ENCODE measurements around the gene MAPK8IP2. TPM values are rescaled to one million over a fixed set of nuclear protein-coding genes. Genes with fewer than 3 reads are reported as not detected.

MAPK8IP2 gene
- total RNA-seq, 1 experiment from 2014 or later = 0.79 TPM

DNA sequence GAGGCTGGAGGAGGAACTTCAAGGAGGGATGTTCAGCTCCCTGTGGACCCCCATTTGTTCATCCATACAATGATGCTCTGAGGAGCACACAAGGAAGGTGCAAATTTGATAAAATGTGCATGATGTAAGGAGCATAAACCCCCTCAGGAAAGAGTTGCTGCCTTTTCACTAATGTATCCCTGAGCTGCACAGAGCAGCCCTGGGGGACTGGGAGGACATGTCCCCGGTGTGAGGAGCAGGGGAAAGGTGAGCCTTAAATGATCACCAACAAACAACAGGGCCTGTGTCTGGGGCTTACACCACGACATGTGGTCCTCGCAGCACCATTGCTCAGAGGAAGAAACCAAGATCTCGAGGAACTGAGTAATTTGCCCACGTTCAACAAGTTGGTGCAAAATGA, 3.5 kb upstream of the MAPK8IP2 start:
- POLR2A ChIA-PET (ENCODE audit: unreplicated experiment) = interaction anchor here (0.5 kb wide), 1 partner anchor 89 kb away, joined by 5 read pairs; the partner anchor contains the start of gene NCAPH2
- peaks cover 21% of the 10 kb centered on the region for H3K27me3 ChIP-seq (ENCODE audit: insufficient read depth, low read depth)
- CTCF ChIA-PET = interaction anchor here (0.6 kb wide), 1 partner anchor 106 kb away, joined by 3 read pairs; no protein-coding TSS in a partner anchor

DNA sequence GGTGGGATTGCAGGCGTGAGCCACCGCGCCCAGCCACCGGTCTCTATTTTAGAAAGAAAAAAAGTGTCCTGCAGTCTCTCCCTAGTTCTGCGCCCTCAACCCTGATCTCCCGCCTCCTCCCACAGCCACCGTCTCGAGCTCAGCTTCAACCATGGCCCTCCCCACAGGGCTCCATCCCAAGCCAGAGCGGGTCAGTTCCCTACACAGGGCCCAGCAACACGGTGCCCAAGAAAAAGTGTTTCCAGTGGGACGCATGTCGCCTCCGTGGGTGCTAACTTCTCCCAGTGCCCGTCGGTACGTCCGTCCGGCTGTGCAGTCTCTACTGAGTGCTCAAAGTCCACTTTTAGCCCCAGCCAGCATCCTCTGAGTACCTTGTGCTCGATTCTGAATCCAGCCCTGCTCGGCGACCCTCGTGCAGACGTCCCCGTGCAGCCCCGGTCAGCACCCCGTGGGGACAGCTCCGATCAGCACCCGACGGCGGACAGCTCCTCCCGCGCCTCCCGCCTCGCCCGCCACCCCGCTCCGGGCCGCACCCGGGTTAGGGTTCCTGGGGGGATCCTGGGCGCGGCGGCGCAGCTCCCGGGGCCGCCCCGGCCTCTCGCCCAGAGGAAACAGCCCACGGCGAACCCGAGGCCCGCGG, 657 bp upstream of the MAPK8IP2 start:
- Histone ChIP-seq H4K20me1 (ENCODE audit: insufficient read depth) (no peaks in the 10 kb centered on the region), H3K9me2 (ENCODE audit: insufficient read depth) (no peaks in the 10 kb centered on the region), H3K36me3 (ENCODE audit: low read depth) (no peaks in the 10 kb centered on the region), H3K4me2 (peak overlapping the region; percentile 44), H3K4me3 (no peak overlapping the region), H3K27ac (no peak overlapping the region), H3K9me3 (ENCODE audit: insufficient read depth, low read depth) (no peaks in the 10 kb centered on the region), H3K4me1 (replicated peaks; ENCODE audit: insufficient read depth) (no peaks in the 10 kb centered on the region), H3K79me2 (ENCODE audit: low read depth) (no peaks in the 10 kb centered on the region), H2AFZ (no peak overlapping the region), H3F3A (ENCODE audit: insufficient read depth, low read depth) (peaks cover 17% of the 10 kb centered on the region; the same call in 1 of the 2 replicates), H3K27me3 (ENCODE audit: insufficient read depth, low read depth) (peaks cover 39% of the 10 kb centered on the region)
- no TSS peak for BruUV-seq (replicated peaks)
- CTCF ChIA-PET = interaction anchor here (0.7 kb wide), 1 partner anchor 66 kb away, joined by 3 read pairs; no protein-coding TSS in a partner anchor
- DNase-seq = peak in 1 of 2 experiments; percentile 61
- POLR2A ChIA-PET (ENCODE audit: unreplicated experiment) = no interaction called here
- intact Hi-C loops (cut with micrococcal nuclease; ENCODE audit: unreplicated experiment) = no loop called here
- peak; percentile 83; the same call in 1 of the 2 replicates for TF ChIP-seq EZH2 (IDR thresholded peaks at IDR 0.05; ENCODE audit: low read depth)
- TF ChIP-seq, protein P1, sequence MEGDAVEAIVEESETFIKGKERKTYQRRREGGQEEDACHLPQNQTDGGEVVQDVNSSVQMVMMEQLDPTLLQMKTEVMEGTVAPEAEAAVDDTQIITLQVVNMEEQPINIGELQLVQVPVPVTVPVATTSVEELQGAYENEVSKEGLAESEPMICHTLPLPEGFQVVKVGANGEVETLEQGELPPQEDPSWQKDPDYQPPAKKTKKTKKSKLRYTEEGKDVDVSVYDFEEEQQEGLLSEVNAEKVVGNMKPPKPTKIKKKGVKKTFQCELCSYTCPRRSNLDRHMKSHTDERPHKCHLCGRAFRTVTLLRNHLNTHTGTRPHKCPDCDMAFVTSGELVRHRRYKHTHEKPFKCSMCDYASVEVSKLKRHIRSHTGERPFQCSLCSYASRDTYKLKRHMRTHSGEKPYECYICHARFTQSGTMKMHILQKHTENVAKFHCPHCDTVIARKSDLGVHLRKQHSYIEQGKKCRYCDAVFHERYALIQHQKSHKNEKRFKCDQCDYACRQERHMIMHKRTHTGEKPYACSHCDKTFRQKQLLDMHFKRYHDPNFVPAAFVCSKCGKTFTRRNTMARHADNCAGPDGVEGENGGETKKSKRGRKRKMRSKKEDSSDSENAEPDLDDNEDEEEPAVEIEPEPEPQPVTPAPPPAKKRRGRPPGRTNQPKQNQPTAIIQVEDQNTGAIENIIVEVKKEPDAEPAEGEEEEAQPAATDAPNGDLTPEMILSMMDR (conservative IDR thresholded peaks at IDR 0.05) = no peak

More for the DNA sequence above, 3.5 kb upstream of the MAPK8IP2 start:
- H3K27ac ChIP-seq = no peak overlapping the region
- DNase-seq = no peak
- H3K4me1 ChIP-seq (replicated peaks; ENCODE audit: insufficient read depth) = no peaks in the 10 kb centered on the region
- no peaks in the 10 kb centered on the region for H4K20me1 ChIP-seq (ENCODE audit: insufficient read depth)
- H2AFZ ChIP-seq = no peak overlapping the region
- no peak overlapping the region for H3K4me3 ChIP-seq
- H3K79me2 ChIP-seq (ENCODE audit: low read depth) = no peaks in the 10 kb centered on the region
- no TSS peak for BruUV-seq (replicated peaks)
- H3F3A ChIP-seq (ENCODE audit: insufficient read depth, low read depth) = peaks cover 7% of the 10 kb centered on the region; the same call in 1 of the 2 replicates
- intact Hi-C loops (cut with micrococcal nuclease; ENCODE audit: unreplicated experiment) = no loop called here
- no peaks in the 10 kb centered on the region for H3K9me2 ChIP-seq (ENCODE audit: insufficient read depth)
- no peaks in the 10 kb centered on the region for H3K9me3 ChIP-seq (ENCODE audit: insufficient read depth, low read depth)
- H3K36me3 ChIP-seq (ENCODE audit: low read depth) = no peaks in the 10 kb centered on the region
- TF ChIP-seq, protein P1 (conservative IDR thresholded peaks at IDR 0.05) = no peak
- H3K4me2 ChIP-seq = no peak overlapping the region

DNA sequence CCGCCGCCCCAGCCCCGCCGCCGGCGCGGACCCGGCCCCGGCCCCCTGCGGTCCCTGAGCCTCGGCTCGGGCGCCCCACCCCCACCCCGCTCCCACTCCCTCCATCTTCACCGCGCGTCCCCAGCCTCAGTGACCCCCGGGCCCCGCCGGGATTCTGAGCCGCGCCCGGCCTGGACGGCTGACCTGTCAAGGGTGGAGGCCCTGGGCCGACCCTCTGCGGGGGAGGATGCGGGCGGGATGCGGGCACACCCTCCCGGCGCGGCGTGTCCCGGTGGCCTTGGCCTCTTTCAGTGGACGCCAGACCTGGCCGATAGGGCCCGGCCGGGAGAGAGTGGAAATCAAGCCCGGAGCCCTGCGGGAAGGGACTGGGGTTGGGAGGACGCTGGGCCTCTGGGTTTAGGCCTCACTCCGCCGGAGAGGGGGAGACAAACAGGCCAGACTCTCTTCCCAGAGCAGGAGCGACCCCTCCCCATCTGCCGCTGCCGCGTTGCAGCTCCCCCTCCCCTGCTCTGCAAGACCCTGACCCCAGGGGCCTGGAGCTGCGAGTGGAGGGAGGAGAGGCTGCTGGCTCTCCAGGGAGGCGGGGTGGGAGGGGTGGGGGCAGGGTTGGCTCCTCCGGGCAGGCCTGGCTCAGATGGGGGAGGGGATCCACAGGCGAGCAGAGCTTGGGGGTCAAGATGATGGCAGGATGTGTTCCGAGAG, 525 bp downstream of the MAPK8IP2 start:
- Histone ChIP-seq H3K9me3 (ENCODE audit: insufficient read depth, low read depth) (no peaks in the 10 kb centered on the region), H3K36me3 (ENCODE audit: low read depth) (no peaks in the 10 kb centered on the region), H3F3A (ENCODE audit: insufficient read depth, low read depth) (peaks cover 17% of the 10 kb centered on the region; the same call in 1 of the 2 replicates), H4K20me1 (ENCODE audit: insufficient read depth) (no peaks in the 10 kb centered on the region; the same call in 1 of the 2 replicates), H3K27ac (no peak overlapping the region), H3K4me2 (no peak overlapping the region), H3K27me3 (ENCODE audit: insufficient read depth, low read depth) (peaks cover 51% of the 10 kb centered on the region), H3K9me2 (ENCODE audit: insufficient read depth) (no peaks in the 10 kb centered on the region), H2AFZ (no peak overlapping the region), H3K4me3 (no peak overlapping the region), H3K4me1 (replicated peaks; ENCODE audit: insufficient read depth) (no peaks in the 10 kb centered on the region), H3K79me2 (ENCODE audit: low read depth) (no peaks in the 10 kb centered on the region)
- intact Hi-C loops (cut with micrococcal nuclease; ENCODE audit: unreplicated experiment) = no loop called here
- no peak for TF ChIP-seq EZH2 (IDR thresholded peaks at IDR 0.05; ENCODE audit: low read depth)
- TF ChIP-seq, protein P1 (conservative IDR thresholded peaks at IDR 0.05) = no peak
- no peak for DNase-seq
- POLR2A ChIA-PET (ENCODE audit: unreplicated experiment) = no interaction called here
- CTCF ChIA-PET = no interaction called here
- BruUV-seq (replicated peaks) = no TSS peak

Data from PC-9 (cell line).